Measurements from ENCODE around the gene MARCHF3. TPM values are rescaled to one million over a fixed set of nuclear protein-coding genes. Genes with fewer than 3 reads are reported as not detected.

MARCHF3 gene
- total and polyA plus RNA-seq, 2 donors (not counting 3 experiments of a cell fraction or from before 2014, with no cell fraction given) = 31.9 to 35.0 TPM

- no TSS peak for BruUV-seq (replicated peaks)
- POLR2A ChIA-PET = no interaction called here
- Histone ChIP-seq H3K4me1 (ENCODE audit: control insufficient read depth, extremely low read depth, insufficient read depth, low read length) (no peaks in the 10 kb centered on the region), H2AFZ (ENCODE audit: low read depth, low read length) (no peak overlapping the region), H3K9ac (replicated peaks; ENCODE audit: extremely low read depth, insufficient read depth, low read length) (no peak overlapping the region), H4K20me1 (replicated peaks; ENCODE audit: control insufficient read depth, extremely low read depth, insufficient read depth, low read length) (no peaks in the 10 kb centered on the region), H3K4me2 (ENCODE audit: insufficient read depth, low read length) (no peak overlapping the region), H3K27ac (ENCODE audit: insufficient read depth, low read depth, low read length) (no peak overlapping the region), H3K79me2 (ENCODE audit: control insufficient read depth, insufficient read depth, low read length) (peaks cover 18% of the 10 kb centered on the region), H3K9me1 (replicated peaks; ENCODE audit: control insufficient read depth, extremely low read depth, insufficient read depth, low read length) (no peaks in the 10 kb centered on the region), H3K4me3 (replicated peaks in 1 of 3; ENCODE audit: insufficient read depth in 1 of 3, low read depth in 1 of 3, low read length in 3 of 3) (no peak overlapping the region), H3K27me3 (ENCODE audit: control insufficient read depth in 2 of 2, insufficient read depth in 2 of 2, low read length in 2 of 2) (no peaks in the 10 kb centered on the region), H3K36me3 (ENCODE audit: control insufficient read depth in 2 of 2, extremely low read depth in 1 of 2, insufficient read depth in 2 of 2, low read length in 2 of 2) (peaks cover 0 to 27% of the 10 kb centered on the region in 2 experiments), H3K9me3 (replicated peaks; ENCODE audit: control insufficient read depth, insufficient read depth, low read length) (no peaks in the 10 kb centered on the region)
- no peak for FAIRE-seq
- TF ChIP-seq POLR2AphosphoS5 (IDR thresholded peaks at IDR 0.05; ENCODE audit: insufficient read depth, low read depth, low read length) = no peak
- TF ChIP-seq MYC (IDR thresholded peaks at IDR 0.05; ENCODE audit: low read depth, low read length) = no peak
- TF ChIP-seq POLR2A (IDR thresholded peaks at IDR 0.05; ENCODE audit: low read depth, low read length) = no peak
- no peak for TF ChIP-seq GATA2 (IDR thresholded peaks at IDR 0.05; ENCODE audit: insufficient read depth, insufficient read length, low read depth, low read length)
- no peak for TF ChIP-seq JUN (IDR thresholded peaks at IDR 0.05; ENCODE audit: borderline replicate concordance, insufficient read depth, insufficient read length, low read depth)
- TF ChIP-seq EZH2 (IDR thresholded peaks at IDR 0.05; ENCODE audit: borderline replicate concordance, low read depth, low read length, severe bottlenecking) = no peak
- TF ChIP-seq CTCF (IDR thresholded peaks at IDR 0.05; ENCODE audit: extremely low read depth in 1 of 2, insufficient read depth in 1 of 2, low read depth in 1 of 2, low read length in 2 of 2) = no peak
- TF ChIP-seq FOS (IDR thresholded peaks at IDR 0.05; ENCODE audit: borderline replicate concordance, insufficient read depth, low read length) = no peak
- TF ChIP-seq MAX (IDR thresholded peaks at IDR 0.05; ENCODE audit: insufficient read depth, insufficient read length) = no peak
- no peak for DNase-seq (ENCODE audit: low read depth, low spot score)
- CTCF ChIA-PET = no interaction called here
- dilution Hi-C loops (cut with MboI; ENCODE audit: extremely low pct_ligation_motif_present, low sequenced_read_pairs) = no loop called here
- intact Hi-C loops (cut with micrococcal nuclease) = no loop called here
These were observed 201.3 kb downstream of the MARCHF3 start for GRCh38 chr5:126829098-126829497.

Data from endothelial cell of umbilical vein (primary cell).